ENCODE measurements around the gene TNNI3.

DNA sequence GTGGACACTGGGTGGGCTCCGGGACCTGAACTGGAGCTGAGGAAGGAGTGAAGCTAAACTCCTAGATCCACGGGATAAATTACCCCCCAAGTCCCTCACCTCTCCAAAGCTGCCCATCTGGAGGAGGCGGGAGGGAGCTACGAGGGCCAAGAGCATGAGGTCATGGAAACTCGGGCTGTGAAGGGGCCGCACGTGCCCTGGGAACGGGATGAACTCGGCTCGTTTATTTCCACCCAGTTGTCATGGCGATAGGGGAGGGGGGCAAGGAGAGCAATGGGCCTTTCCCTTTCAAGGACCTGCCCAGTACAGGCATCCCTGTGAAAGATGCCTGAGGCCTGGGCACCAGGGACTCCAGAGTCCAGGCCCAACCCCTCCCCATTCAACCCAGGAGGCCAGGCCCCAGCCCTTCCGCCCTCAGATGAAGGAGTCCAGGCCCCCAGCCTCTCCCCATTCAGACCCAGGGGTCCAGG lies 43.9 kb downstream of the TNNI3 start:
- no peak for TF ChIP-seq RFX5 (IDR thresholded peaks at IDR 0.05; ENCODE audit: low read depth, low read length)
- TF ChIP-seq, protein P1, sequence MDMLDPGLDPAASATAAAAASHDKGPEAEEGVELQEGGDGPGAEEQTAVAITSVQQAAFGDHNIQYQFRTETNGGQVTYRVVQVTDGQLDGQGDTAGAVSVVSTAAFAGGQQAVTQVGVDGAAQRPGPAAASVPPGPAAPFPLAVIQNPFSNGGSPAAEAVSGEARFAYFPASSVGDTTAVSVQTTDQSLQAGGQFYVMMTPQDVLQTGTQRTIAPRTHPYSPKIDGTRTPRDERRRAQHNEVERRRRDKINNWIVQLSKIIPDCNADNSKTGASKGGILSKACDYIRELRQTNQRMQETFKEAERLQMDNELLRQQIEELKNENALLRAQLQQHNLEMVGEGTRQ (IDR thresholded peaks at IDR 0.05; ENCODE audit: low read depth, low read length): peak; percentile 86
- 0 out of 2 replicates have a peak, but pooled peaks have one; percentile 32 for TF ChIP-seq POLR2A (IDR thresholded peaks at IDR 0.05; ENCODE audit: low read depth, low read length)
- TF ChIP-seq, protein P2, sequence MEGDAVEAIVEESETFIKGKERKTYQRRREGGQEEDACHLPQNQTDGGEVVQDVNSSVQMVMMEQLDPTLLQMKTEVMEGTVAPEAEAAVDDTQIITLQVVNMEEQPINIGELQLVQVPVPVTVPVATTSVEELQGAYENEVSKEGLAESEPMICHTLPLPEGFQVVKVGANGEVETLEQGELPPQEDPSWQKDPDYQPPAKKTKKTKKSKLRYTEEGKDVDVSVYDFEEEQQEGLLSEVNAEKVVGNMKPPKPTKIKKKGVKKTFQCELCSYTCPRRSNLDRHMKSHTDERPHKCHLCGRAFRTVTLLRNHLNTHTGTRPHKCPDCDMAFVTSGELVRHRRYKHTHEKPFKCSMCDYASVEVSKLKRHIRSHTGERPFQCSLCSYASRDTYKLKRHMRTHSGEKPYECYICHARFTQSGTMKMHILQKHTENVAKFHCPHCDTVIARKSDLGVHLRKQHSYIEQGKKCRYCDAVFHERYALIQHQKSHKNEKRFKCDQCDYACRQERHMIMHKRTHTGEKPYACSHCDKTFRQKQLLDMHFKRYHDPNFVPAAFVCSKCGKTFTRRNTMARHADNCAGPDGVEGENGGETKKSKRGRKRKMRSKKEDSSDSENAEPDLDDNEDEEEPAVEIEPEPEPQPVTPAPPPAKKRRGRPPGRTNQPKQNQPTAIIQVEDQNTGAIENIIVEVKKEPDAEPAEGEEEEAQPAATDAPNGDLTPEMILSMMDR (conservative IDR thresholded peaks at IDR 0.05; ENCODE audit: low read depth, low read length): no peak
- peak; percentile 90 for TF ChIP-seq MAZ (IDR thresholded peaks at IDR 0.05; ENCODE audit: borderline replicate concordance, low read depth, low read length)
- TF ChIP-seq RAD21 (IDR thresholded peaks at IDR 0.05; ENCODE audit: low read length): no peak
- no peak for TF ChIP-seq NFE2L2 (IDR thresholded peaks at IDR 0.05; ENCODE audit: low read depth, low read length)
- no peak for TF ChIP-seq SMC3 (IDR thresholded peaks at IDR 0.05; ENCODE audit: low read depth, low read length)
- no peak for TF ChIP-seq MAFK (IDR thresholded peaks at IDR 0.05; ENCODE audit: low read depth, low read length)
- TF ChIP-seq CEBPB (IDR thresholded peaks at IDR 0.05; ENCODE audit: low read depth, low read length): no peak
- TF ChIP-seq MXI1 (IDR thresholded peaks at IDR 0.05; ENCODE audit: borderline replicate concordance, low read depth, low read length): peak; percentile 80; the same call in 1 of the 2 replicates
- peak; percentile 100 for TF ChIP-seq BHLHE40 (IDR thresholded peaks at IDR 0.05; ENCODE audit: low read depth, low read length)
